ENCODE measurements around the gene KDM4B. TPM values are rescaled to one million over a fixed set of nuclear protein-coding genes. Genes with fewer than 3 reads are reported as not detected.

Gene KDM4B
- total RNA-seq, 1 experiment from 2014 or later, result 43.7 TPM

DNA sequence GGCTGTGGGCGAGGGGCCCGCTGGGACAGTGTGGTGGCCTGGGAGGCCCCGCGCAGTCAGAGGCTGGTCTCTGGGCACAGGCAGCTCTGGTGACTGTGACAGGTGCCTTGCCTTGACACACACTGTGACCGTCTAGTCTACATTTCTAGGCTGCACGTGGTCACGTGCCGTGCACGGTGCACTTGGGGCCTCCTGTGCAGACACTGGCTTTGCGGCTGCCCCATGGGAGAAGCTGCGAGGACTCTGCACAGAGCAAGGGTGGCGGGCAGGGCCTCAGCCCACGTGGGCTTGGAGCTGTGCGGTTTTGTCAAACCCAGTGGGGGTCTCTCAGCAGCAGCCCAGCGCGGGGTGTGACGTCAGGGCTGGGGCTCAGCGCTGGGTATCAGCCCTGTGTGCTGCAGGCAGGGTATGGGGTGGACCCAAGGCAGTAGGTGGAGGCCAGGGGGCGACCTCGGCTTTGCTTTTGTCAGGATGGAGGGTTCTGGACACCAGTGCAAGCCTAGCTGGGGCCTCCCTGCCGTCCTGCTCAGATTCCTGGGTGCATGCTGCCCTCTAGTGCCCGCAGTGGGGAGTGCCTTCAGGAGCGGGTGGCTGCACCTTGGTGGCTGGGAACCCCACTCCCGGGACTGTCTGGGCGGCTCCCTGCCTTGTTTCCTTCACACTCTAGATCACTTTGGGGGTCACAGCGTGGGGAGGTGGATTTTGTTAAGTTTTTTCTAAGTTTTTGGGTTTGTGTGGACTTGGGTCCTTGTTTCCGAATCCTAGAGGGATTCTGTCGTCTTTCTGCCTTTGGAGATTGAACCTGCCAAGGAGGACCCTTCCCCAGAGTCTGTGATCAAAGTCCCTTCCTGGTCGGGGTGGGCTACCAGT is 62.6 kb downstream of the KDM4B start:
- Histone ChIP-seq H2BK5ac (ENCODE audit: insufficient read length, low read length) (no peak overlapping the region), H2BK12ac (ENCODE audit: insufficient read length, low read depth, low read length) (no peak overlapping the region)

More for the DNA sequence above, 62.6 kb downstream of the KDM4B start:
- Histone ChIP-seq H4K20me1 (ENCODE audit: control insufficient read depth, insufficient read depth, insufficient read length) (no peaks in the 10 kb centered on the region), H3K4ac (ENCODE audit: low read depth, low read length) (no peak overlapping the region), H3K23ac (ENCODE audit: insufficient read length, low read depth, low read length) (no peak overlapping the region), H3K27me3 (ENCODE audit: insufficient read depth, low read length) (no peaks in the 10 kb centered on the region), H3T11ph (ENCODE audit: low read length) (no peak overlapping the region), H2BK15ac (ENCODE audit: low read depth, low read length) (no peak overlapping the region), H3K23me2 (ENCODE audit: insufficient read length, low read depth, low read length, poor library complexity, severe bottlenecking) (no peaks in the 10 kb centered on the region), H4K5ac (ENCODE audit: insufficient read length, low read depth, low read length) (no peak overlapping the region), H4K8ac (replicated peaks; ENCODE audit: insufficient read length, low read depth, low read length) (no peak overlapping the region), H2AFZ (ENCODE audit: low read length) (no peak overlapping the region), H3K4me1 (ENCODE audit: insufficient read depth, low read length) (no peaks in the 10 kb centered on the region), H3K27ac (ENCODE audit: insufficient read length, low read depth, low read length) (no peak overlapping the region), H3K18ac (ENCODE audit: insufficient read length, low read depth, low read length) (no peak overlapping the region), H3K79me2 (ENCODE audit: insufficient read depth, low read length) (no peaks in the 10 kb centered on the region), H2AK5ac (ENCODE audit: insufficient read length, low read length) (no peak overlapping the region), H2BK20ac (ENCODE audit: low read depth, low read length, poor library complexity, severe bottlenecking) (no peak overlapping the region), H3K14ac (ENCODE audit: insufficient read depth, low read length) (no peak overlapping the region), H4K91ac (ENCODE audit: insufficient read length, low read depth, low read length) (no peak overlapping the region), H3K56ac (ENCODE audit: insufficient read length, low read depth, low read length) (no peak overlapping the region), H3K4me2 (ENCODE audit: insufficient read depth, insufficient read length, low read length) (no peak overlapping the region), H3K79me1 (ENCODE audit: insufficient read depth, low read depth, low read length, poor library complexity, severe bottlenecking) (no peaks in the 10 kb centered on the region), H3K9ac (ENCODE audit: extremely low read depth, insufficient read length, low read length) (no peak overlapping the region), H2BK120ac (ENCODE audit: low read depth, low read length, poor library complexity, severe bottlenecking) (no peak overlapping the region), H3K9me3 (ENCODE audit: control insufficient read depth, low read depth, low read length) (no peaks in the 10 kb centered on the region)
- peak; percentile 92 for DNase-seq
- no CpG with 5 or more reads among the region's 29 CpGs for WGBS (ENCODE audit: extremely low coverage, insufficient read length, low lambda C conversion rate)
- TF ChIP-seq, protein P1, sequence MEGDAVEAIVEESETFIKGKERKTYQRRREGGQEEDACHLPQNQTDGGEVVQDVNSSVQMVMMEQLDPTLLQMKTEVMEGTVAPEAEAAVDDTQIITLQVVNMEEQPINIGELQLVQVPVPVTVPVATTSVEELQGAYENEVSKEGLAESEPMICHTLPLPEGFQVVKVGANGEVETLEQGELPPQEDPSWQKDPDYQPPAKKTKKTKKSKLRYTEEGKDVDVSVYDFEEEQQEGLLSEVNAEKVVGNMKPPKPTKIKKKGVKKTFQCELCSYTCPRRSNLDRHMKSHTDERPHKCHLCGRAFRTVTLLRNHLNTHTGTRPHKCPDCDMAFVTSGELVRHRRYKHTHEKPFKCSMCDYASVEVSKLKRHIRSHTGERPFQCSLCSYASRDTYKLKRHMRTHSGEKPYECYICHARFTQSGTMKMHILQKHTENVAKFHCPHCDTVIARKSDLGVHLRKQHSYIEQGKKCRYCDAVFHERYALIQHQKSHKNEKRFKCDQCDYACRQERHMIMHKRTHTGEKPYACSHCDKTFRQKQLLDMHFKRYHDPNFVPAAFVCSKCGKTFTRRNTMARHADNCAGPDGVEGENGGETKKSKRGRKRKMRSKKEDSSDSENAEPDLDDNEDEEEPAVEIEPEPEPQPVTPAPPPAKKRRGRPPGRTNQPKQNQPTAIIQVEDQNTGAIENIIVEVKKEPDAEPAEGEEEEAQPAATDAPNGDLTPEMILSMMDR (conservative IDR thresholded peaks at IDR 0.05), result peak; percentile 97
- no peaks in the 10 kb centered on the region for H3K9me3 Mint-ChIP-seq
- peaks cover 5 to 24% (median 18%) of the 10 kb centered on the region in 3 experiments for H3K36me3 Mint-ChIP-seq (ENCODE audit: insufficient read depth in 1 of 3, low read depth in 3 of 3)
- H3K4me3 Mint-ChIP-seq, result no peak overlapping the region
- H3K27me3 Mint-ChIP-seq (ENCODE audit: low read depth), result no peaks in the 10 kb centered on the region
- no peak overlapping the region; a peak in 1 of 7 replicates for H3K27ac Mint-ChIP-seq
- peaks cover 0 to 13% of the 10 kb centered on the region in 2 experiments; a peak in 3 of 4 replicates for H3K4me1 Mint-ChIP-seq
